Calu3 (cell line): ENCODE results near the gene POMZP3. TPM values are rescaled to one million over a fixed set of nuclear protein-coding genes. Genes with fewer than 3 reads are reported as not detected.
A peak's percentile ranks its signal among the peaks of the same experiment; 100 is the strongest.
"Not testable (repeated sequence)": the region's sequence is repeated elsewhere in the genome, so short reads cannot be mapped to it uniquely, and the experiment has no call there.

Experiments used
- Bru-seq: library from RNA; stranded (reverse); fragments of 400-500 nt; gene quantifications from one replicate; lab custom pipeline; 2021; lab: Mats Ljungman, UMichigan
- BruChase-seq, 2 experiments: library from RNA; stranded (reverse); fragments of 400-500 nt; gene quantifications; one replicate each; lab custom pipeline; 2021; lab: Mats Ljungman, UMichigan
- BruUV-seq: library from RNA; stranded (reverse); fragments of 400-500 nt; replicated peaks from 2 replicates; lab custom pipeline; 2021; lab: Mats Ljungman, UMichigan
- CTCF ChIA-PET: fragments of 300-600 bp; sonication (Branson Sonifier 250); formaldehyde crosslinking; loops from one replicate; lab custom pipeline; 2022; ENCODE audit warnings: antibody characterized with exemption; lab: Charles Lee
- DNase-seq: peaks from one replicate; pipeline ENCODE4 v3.0.0; 2022
- H3K27ac Mint-ChIP-seq: one replicate; pipeline ENCODE4 v1.8.0; 2022; ENCODE audit warnings: mixed read lengths; ENCODE audit not compliant: unreplicated experiment
- H3K27me3 Mint-ChIP-seq: one replicate; pipeline ENCODE4 v1.8.0; 2022; ENCODE audit warnings: mixed read lengths; ENCODE audit not compliant: unreplicated experiment
- H3K36me3 Mint-ChIP-seq: one replicate; pipeline ENCODE4 v1.8.0; 2022; ENCODE audit warnings: mild to moderate bottlenecking, moderate library complexity, mixed read lengths; ENCODE audit not compliant: insufficient read depth, unreplicated experiment
- H3K4me1 Mint-ChIP-seq: one replicate; pipeline ENCODE4 v1.8.0; 2022; ENCODE audit warnings: mild to moderate bottlenecking, low read depth, mixed read lengths; ENCODE audit not compliant: unreplicated experiment
- H3K4me3 Mint-ChIP-seq: one replicate; pipeline ENCODE4 v1.8.0; 2022; ENCODE audit warnings: mild to moderate bottlenecking, low read depth, moderate library complexity, mixed read lengths; ENCODE audit not compliant: unreplicated experiment
- H3K9me3 Mint-ChIP-seq: one replicate; pipeline ENCODE4 v1.8.0; 2022; ENCODE audit warnings: low read depth, mixed read lengths; ENCODE audit not compliant: unreplicated experiment
- intact Hi-C: fragments of 100-400 bp; cut with micrococcal nuclease; formaldehyde crosslinking; loops from one replicate; pipeline ENCODE4 v1.10.0; 2022; ENCODE audit not compliant: unreplicated experiment
- long read RNA-seq: library from polyadenylated mRNA; stranded (forward); transcript quantifications from one replicate; pipeline ENCODE4 v2.0.0, GENCODE V29; 2022
- total RNA-seq: library from RNA; stranded (reverse); gene quantifications from 2 replicates; pipeline ENCODE4 v1.2.3, GENCODE V29; 2022

Gene POMZP3
- total RNA-seq (9.6 and 11.9 TPM in 2 replicates), Bru-seq, nascent RNA (percentile 53 among the genes with signal in this experiment), BruChase-seq, experiment 1, labeled RNA remaining after a 6-hour chase (percentile 51 among the genes with signal in this experiment), BruChase-seq, experiment 2, labeled RNA remaining after a 2-hour chase (percentile 44 among the genes with signal in this experiment)
- long read RNA-seq, partial matches to known transcripts: 4 of 10 reads
- long read RNA-seq, other reads (novel, unspliced or antisense): 2 of 10 reads

DNA sequence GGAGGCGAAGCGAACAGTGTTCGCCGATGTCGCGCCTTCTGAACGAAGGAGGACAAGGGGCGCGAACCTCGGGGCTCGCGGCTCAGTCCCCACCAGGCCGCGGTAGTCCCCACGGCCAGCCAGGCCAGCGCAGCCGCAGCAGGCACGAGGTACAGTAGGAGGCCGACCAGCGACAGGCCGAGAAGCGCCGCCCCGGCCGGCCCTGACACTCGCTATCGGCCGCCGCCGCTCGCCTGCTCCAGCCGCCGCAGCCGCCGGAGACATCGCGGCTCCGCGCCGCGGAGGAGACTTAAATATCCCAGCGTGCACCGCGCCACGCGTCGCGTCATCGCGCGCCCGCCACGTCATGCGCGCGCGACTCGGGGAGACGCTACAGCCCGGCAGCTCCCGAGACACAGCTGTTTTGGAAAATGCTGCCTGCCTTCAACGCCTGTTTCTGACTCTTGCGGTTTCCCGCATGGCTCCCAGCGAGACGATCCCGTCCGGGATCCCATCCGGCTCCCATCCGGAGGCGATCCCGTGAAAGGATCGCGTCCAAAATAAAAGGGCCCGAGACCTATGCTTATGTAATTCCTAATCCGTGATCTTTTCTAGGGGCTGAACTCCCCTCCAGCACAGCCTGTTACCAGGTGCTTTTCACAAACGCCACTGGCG lies at the start of gene POMZP3:
TSS of gene POMZP3 (minus strand) at position 291 of the 654 bp plus-strand sequence. CDS start 1,215 bp downstream, outside the sequence.
- H3K36me3 Mint-ChIP-seq: peaks cover 19% of the 10 kb centered on the region
- H3K9me3 Mint-ChIP-seq, H3K27me3 Mint-ChIP-seq, CTCF ChIA-PET, intact Hi-C loops, BruUV-seq, H3K4me1 Mint-ChIP-seq: not testable (repeated sequence)
- peak; percentile 30 for DNase-seq
- peak within 1 kb of the TSS; percentile 42 for H3K27ac Mint-ChIP-seq
- peak within 1 kb of the TSS; percentile 59 for H3K4me3 Mint-ChIP-seq

DNA sequence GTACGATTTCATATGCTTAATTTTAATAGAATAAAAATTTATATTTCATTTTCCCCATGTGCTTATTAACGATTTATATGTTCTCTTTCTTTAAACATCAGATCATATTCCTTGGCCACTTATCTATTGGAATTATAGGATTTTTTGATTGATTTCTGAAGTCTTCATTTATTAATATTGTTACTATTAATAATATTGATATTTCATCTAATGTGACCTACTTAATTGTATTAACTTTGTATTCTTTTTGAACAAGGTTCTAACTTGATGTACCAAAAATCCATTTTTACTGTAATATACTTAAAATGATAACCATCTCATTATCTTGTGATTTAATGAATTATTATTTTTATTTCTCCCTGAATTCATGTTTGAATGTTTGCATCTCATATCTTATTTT lies 48.7 kb upstream of the POMZP3 start:
- BruUV-seq, H3K27me3 Mint-ChIP-seq, H3K36me3 Mint-ChIP-seq, H3K9me3 Mint-ChIP-seq, CTCF ChIA-PET, H3K27ac Mint-ChIP-seq, intact Hi-C loops, DNase-seq, H3K4me3 Mint-ChIP-seq: not testable (repeated sequence)
- H3K4me1 Mint-ChIP-seq: peaks cover 25% of the 10 kb centered on the region

DNA sequence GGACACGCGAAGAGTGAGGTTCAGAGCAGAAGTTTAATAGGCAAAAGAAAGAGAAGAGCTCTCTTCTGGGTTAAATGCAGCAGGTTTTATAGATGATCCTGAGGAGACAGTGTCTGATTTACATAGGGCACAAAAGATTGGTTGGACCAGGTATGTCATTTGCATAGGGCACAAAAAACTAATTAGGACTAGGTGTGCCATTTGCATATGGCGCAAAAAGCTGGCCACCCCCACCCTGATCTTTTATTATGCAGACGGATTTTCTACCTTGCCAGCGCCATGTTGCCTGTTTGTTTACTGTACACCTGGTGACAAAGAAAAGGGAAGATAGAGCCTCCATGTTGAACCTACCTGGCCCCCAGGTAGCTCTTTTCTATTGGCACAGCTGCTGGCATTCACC lies 46.3 kb upstream of the POMZP3 start:
- intact Hi-C loops, CTCF ChIA-PET, H3K9me3 Mint-ChIP-seq, BruUV-seq, H3K4me3 Mint-ChIP-seq, H3K36me3 Mint-ChIP-seq, H3K27me3 Mint-ChIP-seq, H3K27ac Mint-ChIP-seq, DNase-seq: not testable (repeated sequence)
- peaks cover 14% of the 10 kb centered on the region for H3K4me1 Mint-ChIP-seq

DNA sequence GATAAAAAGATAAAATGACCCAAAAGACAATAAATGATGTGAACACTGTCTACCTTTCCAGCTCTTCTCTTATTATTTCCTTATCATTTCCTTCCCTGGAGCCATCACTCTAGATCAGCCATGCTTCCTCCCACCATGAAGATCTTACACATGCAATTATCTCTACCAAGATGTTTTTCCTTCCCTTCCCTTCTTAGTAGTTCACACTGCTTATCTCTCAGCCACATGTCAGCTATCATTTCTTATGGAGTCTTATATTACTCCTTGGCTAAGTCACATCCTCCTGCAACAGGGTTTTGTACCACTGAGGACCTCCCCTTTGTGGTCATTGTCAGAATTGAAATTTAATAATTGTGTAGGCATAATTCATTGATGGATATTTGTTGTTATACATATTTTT lies 32.1 kb upstream of the POMZP3 start:
- H3K27me3 Mint-ChIP-seq, DNase-seq, H3K36me3 Mint-ChIP-seq, H3K4me3 Mint-ChIP-seq, intact Hi-C loops, H3K4me1 Mint-ChIP-seq, CTCF ChIA-PET, BruUV-seq, H3K27ac Mint-ChIP-seq, H3K9me3 Mint-ChIP-seq: not testable (repeated sequence)

DNA sequence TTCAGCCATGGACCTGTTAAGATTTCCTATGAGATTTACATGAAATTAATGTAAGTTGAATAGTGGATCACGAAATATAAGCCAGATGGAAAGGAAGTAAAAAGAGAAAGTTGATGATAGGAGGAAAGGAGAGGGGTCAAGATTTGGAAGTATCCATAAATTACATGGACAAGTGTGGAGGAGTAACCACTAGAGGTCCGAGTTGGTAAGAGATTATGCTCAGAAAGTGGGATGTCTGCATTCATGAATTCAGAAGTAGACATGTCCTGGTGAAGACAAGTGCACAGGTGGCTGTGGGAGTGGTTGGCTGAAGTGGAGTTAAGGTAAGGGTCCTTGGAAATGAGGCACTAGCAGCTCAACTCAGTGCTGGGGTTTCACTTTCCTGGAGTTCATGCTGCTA lies 29.3 kb upstream of the POMZP3 start:
- H3K4me1 Mint-ChIP-seq, H3K36me3 Mint-ChIP-seq, DNase-seq, H3K27ac Mint-ChIP-seq, H3K4me3 Mint-ChIP-seq, intact Hi-C loops, CTCF ChIA-PET, H3K27me3 Mint-ChIP-seq, BruUV-seq, H3K9me3 Mint-ChIP-seq: not testable (repeated sequence)

DNA sequence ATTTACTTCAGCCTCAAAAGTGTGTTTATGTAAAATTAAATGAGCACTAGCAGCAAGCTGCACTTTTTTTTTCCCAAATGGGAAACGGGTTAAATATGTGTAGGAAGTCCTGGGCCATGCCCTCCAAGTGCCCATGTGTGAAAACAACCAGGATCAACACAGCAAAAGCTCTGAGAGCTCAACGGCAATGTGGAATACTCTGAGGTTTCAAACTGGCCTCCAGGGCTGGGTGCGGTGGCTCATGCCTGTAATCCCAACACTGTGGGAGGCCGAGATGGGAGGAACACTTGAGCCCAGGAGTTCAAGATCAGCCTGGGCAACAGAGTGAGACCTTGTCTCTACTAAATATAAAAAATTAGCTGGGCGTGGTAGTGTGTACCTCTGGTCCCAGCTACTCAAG lies 15.5 kb upstream of the POMZP3 start:
- H3K27ac Mint-ChIP-seq, intact Hi-C loops, H3K27me3 Mint-ChIP-seq, H3K4me3 Mint-ChIP-seq, DNase-seq, BruUV-seq, H3K4me1 Mint-ChIP-seq, CTCF ChIA-PET, H3K9me3 Mint-ChIP-seq, H3K36me3 Mint-ChIP-seq: not testable (repeated sequence)

DNA sequence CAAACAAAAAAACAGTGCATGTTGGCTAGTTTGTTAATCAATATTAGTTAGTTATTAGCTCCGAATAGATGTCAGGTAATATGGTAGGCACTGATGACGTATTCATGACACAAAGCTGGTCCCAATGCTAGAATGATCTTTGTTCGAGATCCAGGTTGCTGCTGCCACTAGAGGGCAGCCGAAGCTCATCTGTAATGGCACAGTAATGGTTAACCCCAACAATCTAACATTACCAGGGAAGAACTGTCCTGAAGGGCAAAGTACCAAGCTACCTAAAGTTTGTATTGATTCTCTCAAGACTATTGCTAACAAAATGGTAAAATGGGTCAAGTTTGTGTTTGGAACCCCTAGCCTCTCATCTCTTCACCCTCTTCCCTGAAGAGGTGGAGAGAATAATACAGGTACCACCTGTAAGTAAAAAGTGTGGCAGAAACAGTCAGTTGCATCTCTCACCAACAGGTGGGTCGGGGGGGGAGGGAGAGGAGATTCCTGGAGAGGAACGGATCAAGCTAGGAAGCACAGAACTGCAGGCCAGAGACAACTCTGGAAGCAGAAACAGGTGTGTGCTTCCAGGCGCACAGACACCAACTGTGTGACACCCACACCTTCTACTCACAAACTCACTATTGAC lies 10.1 kb upstream of the POMZP3 start:
- DNase-seq, H3K36me3 Mint-ChIP-seq, BruUV-seq, CTCF ChIA-PET, H3K4me1 Mint-ChIP-seq, H3K27me3 Mint-ChIP-seq, H3K9me3 Mint-ChIP-seq, intact Hi-C loops, H3K4me3 Mint-ChIP-seq, H3K27ac Mint-ChIP-seq: not testable (repeated sequence)

DNA sequence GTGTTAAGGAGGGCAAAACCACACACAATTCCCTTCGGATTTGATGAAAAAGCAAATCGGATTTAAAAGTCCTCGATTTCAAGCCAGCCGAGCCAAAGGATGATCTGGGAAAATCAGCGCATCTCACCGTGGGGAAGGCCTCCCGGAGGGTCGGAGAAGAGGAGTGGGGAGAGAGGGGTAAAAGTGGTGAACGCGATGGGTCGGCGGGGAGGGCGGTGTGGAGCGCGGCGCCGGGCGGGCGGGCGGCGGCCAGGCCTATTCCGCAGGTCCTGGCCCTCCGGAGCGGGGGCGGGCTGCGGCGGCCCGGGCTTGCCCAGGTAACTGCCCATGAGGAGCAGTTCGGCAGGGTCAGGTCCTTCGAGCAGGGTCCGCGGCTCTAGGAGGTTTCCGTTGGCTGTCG lies 498 bp downstream of the POMZP3 start:
- H3K9me3 Mint-ChIP-seq, intact Hi-C loops, BruUV-seq, H3K27me3 Mint-ChIP-seq, CTCF ChIA-PET, H3K4me1 Mint-ChIP-seq: not testable (repeated sequence)
- peak overlapping the region; percentile 42 for H3K27ac Mint-ChIP-seq
- DNase-seq: peak; percentile 12
- H3K4me3 Mint-ChIP-seq: peak overlapping the region; percentile 59
- H3K36me3 Mint-ChIP-seq: peaks cover 19% of the 10 kb centered on the region

DNA sequence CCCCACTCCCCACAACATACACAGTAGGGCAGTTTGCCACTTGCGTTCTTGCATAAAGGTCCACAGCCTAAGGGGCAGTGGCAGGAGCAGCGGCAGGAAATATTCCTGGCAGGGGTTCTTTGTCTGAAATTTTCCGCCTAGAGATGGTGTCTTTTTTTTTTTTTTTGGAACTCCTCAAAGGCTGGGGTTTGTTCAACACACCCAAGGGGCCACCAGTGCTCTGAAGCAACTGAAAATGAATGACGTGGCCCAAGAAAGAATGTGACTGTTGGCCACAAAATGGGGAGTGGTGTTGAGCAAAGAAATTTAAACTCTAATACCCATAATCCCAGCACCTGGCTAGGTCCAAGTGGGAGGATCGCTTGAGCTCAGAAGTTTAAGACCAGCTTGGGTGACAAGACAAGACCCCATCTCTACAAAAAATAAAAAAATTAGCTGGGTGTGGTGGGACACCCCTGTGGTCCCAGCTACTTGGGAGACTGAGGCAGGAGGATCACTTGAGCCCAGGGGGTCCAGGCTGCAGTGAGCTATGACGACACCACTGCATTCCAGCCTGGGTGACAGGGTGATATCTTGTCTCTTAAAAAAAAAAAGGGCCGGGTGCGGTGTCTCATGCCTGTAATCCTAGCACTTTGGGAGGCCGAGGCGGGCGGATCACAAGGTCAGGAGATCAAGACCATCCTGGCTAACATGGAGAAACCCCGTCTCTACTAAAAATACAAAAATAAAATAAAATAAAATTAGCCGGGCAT lies 7.5 kb downstream of the POMZP3 start:
- BruUV-seq, H3K4me1 Mint-ChIP-seq, H3K9me3 Mint-ChIP-seq, H3K27me3 Mint-ChIP-seq, H3K36me3 Mint-ChIP-seq, intact Hi-C loops, H3K4me3 Mint-ChIP-seq, H3K27ac Mint-ChIP-seq, DNase-seq: not testable (repeated sequence)
- CTCF ChIA-PET: interaction anchor here (0.5 kb wide), 1 partner anchor 164 kb away, joined by 3 read pairs; no protein-coding TSS in a partner anchor
